PC-9 (cell line): ENCODE measurements around the gene DUSP16. TPM values are rescaled to one million over a fixed set of nuclear protein-coding genes. Genes with fewer than 3 reads are reported as not detected.
"Not testable (repeated sequence)": the region's sequence is repeated elsewhere in the genome, so short reads cannot be mapped to it uniquely, and the experiment has no call there.

Experiments
- BruUV-seq: library from RNA; stranded (reverse); fragments of 400-500 nt; replicated peaks from 2 replicates; lab custom pipeline; 2021; lab: Mats Ljungman, UMichigan
- CTCF ChIA-PET: fragments of 300-600 bp; sonication (Branson Sonifier 250); formaldehyde crosslinking; loops from one replicate; lab custom pipeline; 2022; ENCODE audit warnings: antibody characterized with exemption; lab: Charles Lee
- POLR2A ChIA-PET: fragments of 300-600 bp; sonication (Branson Sonifier 250); formaldehyde crosslinking; loops from one replicate; lab custom pipeline; 2022; ENCODE audit warnings: antibody characterized with exemption; ENCODE audit not compliant: unreplicated experiment; lab: Charles Lee
- DNase-seq, 2 experiments: peaks; one replicate each; pipeline versions ENCODE4 v3.0.0 to v3.0.0-alpha.2; 2015 to 2022; ENCODE audit warnings: mixed read lengths in 1 of 2
- H2AFZ ChIP-seq: fragments of 200-600 bp; sonication (generic); 2 replicates; pipeline ENCODE4 v1.8.1; 2017; ENCODE audit warnings: antibody characterized with exemption
- H3F3A ChIP-seq: fragments of 200-600 bp; sonication (generic); 2 replicates; pipeline ENCODE4 v1.8.1; 2017; ENCODE audit warnings: antibody characterized with exemption, mild to moderate bottlenecking, low read depth; ENCODE audit not compliant: insufficient read depth
- H3K27ac ChIP-seq: fragments of 200-600 bp; sonication (generic); 2 replicates; pipeline ENCODE4 v1.6.1; 2016; ENCODE audit warnings: mixed run types
- H3K27me3 ChIP-seq: fragments of 200-600 bp; sonication (generic); 2 replicates; pipeline ENCODE4 v1.6.1; 2016; ENCODE audit warnings: low read depth, mixed run types; ENCODE audit not compliant: insufficient read depth
- H3K36me3 ChIP-seq: fragments of 200-600 bp; sonication (generic); 2 replicates; pipeline ENCODE4 v1.6.1; 2016; ENCODE audit warnings: low read depth, mixed run types
- H3K4me1 ChIP-seq: fragments of 200-600 bp; sonication (generic); replicated peaks from 2 replicates; pipeline ENCODE4 v1.6.1; 2016; ENCODE audit warnings: mixed run types; ENCODE audit not compliant: insufficient read depth
- H3K4me2 ChIP-seq: fragments of 200-600 bp; sonication (generic); 2 replicates; pipeline ENCODE4 v1.6.1; 2017; ENCODE audit warnings: mixed run types
- H3K4me3 ChIP-seq: fragments of 200-600 bp; sonication (generic); 2 replicates; pipeline ENCODE4 v1.6.1; 2016; ENCODE audit warnings: mixed run types
- H3K79me2 ChIP-seq: fragments of 200-600 bp; sonication (generic); 2 replicates; pipeline ENCODE4 v1.6.1; 2017; ENCODE audit warnings: low read depth, mixed run types
- H3K9me2 ChIP-seq: fragments of 200-600 bp; sonication (generic); 2 replicates; pipeline ENCODE4 v1.8.1; 2017; ENCODE audit warnings: mild to moderate bottlenecking; ENCODE audit not compliant: insufficient read depth
- H3K9me3 ChIP-seq: fragments of 200-600 bp; sonication (generic); 2 replicates; pipeline ENCODE4 v1.8.1; 2016; ENCODE audit warnings: low read depth; ENCODE audit not compliant: insufficient read depth
- H4K20me1 ChIP-seq: fragments of 200-600 bp; sonication (generic); 2 replicates; pipeline ENCODE4 v1.8.1; 2017; ENCODE audit not compliant: insufficient read depth
- CTCF ChIP-seq: fragments of 200-600 bp; sonication (generic); conservative IDR thresholded peaks from 2 replicates; pipeline ENCODE4 v1.6.1; 2017; ENCODE audit warnings: mixed run types, antibody characterized with exemption, mild to moderate bottlenecking, moderate library complexity
- EZH2 ChIP-seq: fragments of 200-600 bp; sonication (generic); IDR thresholded peaks from 2 replicates; pipeline ENCODE4 v1.8.0; 2017; ENCODE audit warnings: antibody characterized with exemption, low read depth
- intact Hi-C: fragments of 100-400 bp; cut with micrococcal nuclease; formaldehyde crosslinking; loops from one replicate; pipeline ENCODE4 v1.10.0; 2022; ENCODE audit not compliant: unreplicated experiment
- total RNA-seq: library from RNA; stranded (reverse); gene quantifications from 2 replicates; pipeline ENCODE4 v1.2.3, GENCODE V29; 2021

DUSP16 gene
- total RNA-seq, 1 experiment from 2014 or later: 24.8 TPM

GRCh38 chr12:12600659-12601058 is 38.0 kb upstream of the DUSP16 start:
- Histone ChIP-seq H3K4me1 (peaks cover 22% of the 10 kb centered on the region), H3K9me2 (no peaks in the 10 kb centered on the region), H3K27me3 (no peaks in the 10 kb centered on the region), H3K27ac (no peak overlapping the region), H2AFZ (no peak overlapping the region), H3F3A (peaks cover 20% of the 10 kb centered on the region), H3K9me3 (no peaks in the 10 kb centered on the region), H4K20me1 (no peaks in the 10 kb centered on the region), H3K4me3 (no peak overlapping the region), H3K4me2 (0 out of 2 replicates have a peak overlapping the region, but pooled peaks have one; percentile 42), H3K79me2 (no peaks in the 10 kb centered on the region), H3K36me3 (no peaks in the 10 kb centered on the region)
- intact Hi-C loops: no loop called here
- BruUV-seq: no TSS peak
- ChIA-PET POLR2A (no interaction called here), CTCF (no interaction called here)
- DNase-seq: no peak
- TF ChIP-seq CTCF: no peak
- no peak for TF ChIP-seq EZH2

GRCh38 chr12:12599750-12600643 is 37.3 kb upstream of the DUSP16 start:
- no peaks in the 10 kb centered on the region for H3K9me3 ChIP-seq
- TF ChIP-seq CTCF (no peak), EZH2 (no peak)
- H3K27me3 ChIP-seq: no peaks in the 10 kb centered on the region
- no peaks in the 10 kb centered on the region for H3K36me3 ChIP-seq
- ChIA-PET POLR2A (interaction anchor here (0.6 kb wide), 1 partner anchor 234 kb away, joined by 3 read pairs; no protein-coding TSS in a partner anchor), CTCF (no interaction called here)
- peaks cover 22% of the 10 kb centered on the region for H3K4me1 ChIP-seq
- peaks cover 20% of the 10 kb centered on the region for H3F3A ChIP-seq
- no peaks in the 10 kb centered on the region for H3K9me2 ChIP-seq
- H3K79me2 ChIP-seq: no peaks in the 10 kb centered on the region
- H2AFZ ChIP-seq: 0 out of 2 replicates have a peak overlapping the region, but pooled peaks have one; percentile 55
- H4K20me1 ChIP-seq: no peaks in the 10 kb centered on the region
- intact Hi-C loops: no loop called here
- H3K27ac ChIP-seq: peak overlapping the region; percentile 46
- H3K4me3 ChIP-seq: no peak overlapping the region
- peak; percentile 33 to 80 for DNase-seq
- no TSS peak for BruUV-seq
- peak overlapping the region; percentile 42 for H3K4me2 ChIP-seq

GRCh38 chr12:12598864-12599263 is 36.2 kb upstream of the DUSP16 start:
- intact Hi-C loops: no loop called here
- H3K79me2 ChIP-seq: no peaks in the 10 kb centered on the region
- H3K4me3 ChIP-seq: no peak overlapping the region
- H3F3A ChIP-seq: peaks cover 20% of the 10 kb centered on the region
- no peak for DNase-seq
- no peak overlapping the region for H3K4me2 ChIP-seq
- ChIA-PET CTCF (interaction anchor here (0.5 kb wide), 1 partner anchor 11 kb away, joined by 6 read pairs; no protein-coding TSS in a partner anchor), POLR2A (no interaction called here)
- H2AFZ ChIP-seq: no peak overlapping the region
- H3K4me1 ChIP-seq: peaks cover 22% of the 10 kb centered on the region
- no peaks in the 10 kb centered on the region for H3K27me3 ChIP-seq
- H3K36me3 ChIP-seq: no peaks in the 10 kb centered on the region
- no peaks in the 10 kb centered on the region for H3K9me3 ChIP-seq
- peak overlapping the region; percentile 46; the same call in 1 of the 2 replicates for H3K27ac ChIP-seq
- no TSS peak for BruUV-seq
- H4K20me1 ChIP-seq: no peaks in the 10 kb centered on the region
- no peaks in the 10 kb centered on the region for H3K9me2 ChIP-seq
- TF ChIP-seq EZH2: no peak
- no peak for TF ChIP-seq CTCF

- DNase-seq, H3K36me3 ChIP-seq, CTCF ChIA-PET, H3K4me3 ChIP-seq, H3K9me3 ChIP-seq, H3K79me2 ChIP-seq, H3K9me2 ChIP-seq, H2AFZ ChIP-seq, H3K27ac ChIP-seq, BruUV-seq, H3K27me3 ChIP-seq, H4K20me1 ChIP-seq, intact Hi-C loops, POLR2A ChIA-PET, H3K4me2 ChIP-seq: not testable (repeated sequence)
- H3K4me1 ChIP-seq: peaks cover 38% of the 10 kb centered on the region
- peaks cover 23% of the 10 kb centered on the region for H3F3A ChIP-seq
Observed at GRCh38 chr12:12596598-12596997, 33.9 kb upstream of the DUSP16 start.

DNA sequence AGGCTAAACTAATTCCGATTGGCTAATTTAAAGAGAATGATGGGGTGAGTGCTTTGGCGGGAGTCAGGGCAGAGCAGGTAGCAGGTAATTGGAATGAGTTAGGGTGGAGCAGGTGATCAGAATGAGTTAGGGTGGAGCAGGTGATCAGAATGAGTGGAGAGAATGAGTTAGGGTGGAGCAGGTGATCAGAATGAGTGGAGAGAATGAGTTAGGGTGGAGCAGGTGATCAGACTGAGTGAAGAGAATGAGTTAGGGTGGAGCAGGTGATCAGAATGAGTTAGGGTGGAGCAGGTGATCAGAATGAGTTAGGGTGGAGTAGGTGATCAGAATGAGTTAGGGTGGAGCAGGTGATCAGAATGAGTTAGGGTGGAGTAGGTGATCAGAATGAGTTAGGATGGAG is 33.3 kb upstream of the DUSP16 start:
- H3K4me2 ChIP-seq, H3K79me2 ChIP-seq, H3K9me3 ChIP-seq, H3K9me2 ChIP-seq, H3K27me3 ChIP-seq, intact Hi-C loops, H3K4me3 ChIP-seq, POLR2A ChIA-PET, H4K20me1 ChIP-seq, BruUV-seq, H3K36me3 ChIP-seq, H3K27ac ChIP-seq, DNase-seq, H2AFZ ChIP-seq: not testable (repeated sequence)
- CTCF ChIA-PET: interaction anchor here (0.6 kb wide), 1 partner anchor 224 kb away, joined by 3 read pairs; no protein-coding TSS in a partner anchor
- peaks cover 23% of the 10 kb centered on the region for H3F3A ChIP-seq
- H3K4me1 ChIP-seq: peaks cover 38% of the 10 kb centered on the region
